ENCODE results near the gene JDP2. TPM values are rescaled to one million over a fixed set of nuclear protein-coding genes. Genes with fewer than 3 reads are reported as not detected.
"Not testable (repeated sequence)": the region's sequence is repeated elsewhere in the genome, so short reads cannot be mapped to it uniquely, and the experiment has no call there.

Gene JDP2
- total RNA-seq, 1 donor from 2014 or later: 113 TPM

DNA sequence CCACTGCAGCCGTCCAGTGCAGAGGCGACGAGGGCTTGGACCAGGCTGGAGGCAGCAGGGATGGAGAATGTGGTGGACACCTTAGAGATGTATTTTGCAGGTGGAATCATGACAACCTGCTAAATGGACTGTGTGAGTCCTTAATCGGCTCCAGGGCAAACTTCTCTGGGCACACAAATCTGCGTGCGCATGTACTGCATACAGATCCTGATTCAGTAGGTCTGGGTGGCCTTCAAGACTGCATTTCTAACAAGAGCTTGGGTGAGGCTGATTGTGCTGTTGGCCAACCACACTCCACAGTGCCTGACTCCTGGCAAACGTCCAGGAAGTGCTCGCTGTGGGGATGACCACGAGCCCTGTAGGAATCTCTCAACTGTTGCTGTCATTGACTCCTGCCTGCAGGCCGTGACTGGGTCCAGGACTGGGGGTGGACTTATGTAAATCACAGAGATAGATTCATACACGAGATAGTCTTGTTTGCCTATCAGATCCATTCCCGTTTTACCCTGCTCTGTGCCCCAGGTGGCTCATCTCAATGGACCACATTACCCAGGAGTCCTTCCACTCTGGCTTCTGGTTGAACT, 27.2 kb downstream of the JDP2 start:
- no peak for DNase-seq (ENCODE audit: low spot score)

DNA sequence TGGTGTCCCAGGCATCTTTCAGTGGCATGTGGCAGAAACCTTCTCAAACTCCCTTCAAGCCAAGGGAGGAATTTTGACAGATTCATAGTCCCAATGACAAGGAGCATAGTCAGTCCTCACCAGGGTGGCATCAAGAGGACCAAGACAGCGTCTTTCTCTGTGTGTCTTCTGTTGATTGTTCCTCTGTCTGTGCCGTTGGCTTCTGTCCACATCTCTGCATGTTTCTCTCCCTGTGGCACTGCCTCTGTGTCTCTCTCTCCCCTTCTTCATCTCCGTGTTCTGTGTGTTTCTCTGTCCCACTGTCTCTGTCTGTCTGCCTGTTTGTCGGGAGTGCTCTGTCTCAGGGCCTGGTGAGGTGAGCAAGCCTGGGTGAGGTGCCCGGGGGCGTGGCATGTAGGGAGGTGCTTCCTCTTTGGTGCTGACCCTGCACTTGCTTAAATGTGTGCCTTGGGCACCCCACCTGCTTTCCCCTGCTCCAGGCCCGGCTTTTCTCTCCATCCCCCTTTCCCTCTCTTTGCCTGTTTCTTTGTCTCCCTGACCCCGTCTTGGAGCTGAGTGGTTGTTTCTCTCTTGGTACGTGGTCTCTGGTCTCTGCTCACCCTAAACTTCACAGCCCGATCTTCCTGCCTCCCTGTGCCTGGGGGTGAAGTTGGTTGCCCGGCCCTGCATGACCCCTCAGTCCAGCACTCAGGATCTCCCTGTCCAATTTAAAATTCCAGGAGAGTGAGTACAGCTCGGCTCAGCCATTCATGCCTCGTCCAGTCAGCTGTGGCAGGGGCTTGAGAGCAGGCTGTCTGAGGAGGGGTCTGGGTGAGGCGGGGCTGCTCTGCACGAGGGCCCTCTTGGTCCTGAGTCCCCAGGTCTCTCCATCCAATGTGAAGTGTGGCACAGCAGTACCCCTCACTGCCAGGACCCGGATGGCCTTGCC, 28.5 kb downstream of the JDP2 start:
- DNase-seq (ENCODE audit: low spot score): no peak

DNA sequence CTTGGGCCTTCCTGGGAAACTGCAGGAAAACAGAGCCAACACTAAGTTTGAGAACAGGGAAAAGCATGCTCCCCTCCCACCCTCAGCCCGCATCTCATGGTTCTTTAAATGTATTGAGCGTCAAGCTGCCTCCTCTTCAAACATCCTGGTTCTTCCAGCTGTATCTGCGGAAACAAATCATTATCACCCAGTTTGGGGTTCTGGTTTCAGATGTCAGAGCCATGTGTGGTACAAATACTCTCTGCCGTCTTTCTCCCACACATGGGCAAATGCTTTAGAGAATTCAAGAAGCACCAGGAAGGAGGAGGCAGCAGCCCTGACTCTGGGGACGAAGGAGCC, 29.1 kb downstream of the JDP2 start:
- no peak for DNase-seq (ENCODE audit: low spot score)

DNA sequence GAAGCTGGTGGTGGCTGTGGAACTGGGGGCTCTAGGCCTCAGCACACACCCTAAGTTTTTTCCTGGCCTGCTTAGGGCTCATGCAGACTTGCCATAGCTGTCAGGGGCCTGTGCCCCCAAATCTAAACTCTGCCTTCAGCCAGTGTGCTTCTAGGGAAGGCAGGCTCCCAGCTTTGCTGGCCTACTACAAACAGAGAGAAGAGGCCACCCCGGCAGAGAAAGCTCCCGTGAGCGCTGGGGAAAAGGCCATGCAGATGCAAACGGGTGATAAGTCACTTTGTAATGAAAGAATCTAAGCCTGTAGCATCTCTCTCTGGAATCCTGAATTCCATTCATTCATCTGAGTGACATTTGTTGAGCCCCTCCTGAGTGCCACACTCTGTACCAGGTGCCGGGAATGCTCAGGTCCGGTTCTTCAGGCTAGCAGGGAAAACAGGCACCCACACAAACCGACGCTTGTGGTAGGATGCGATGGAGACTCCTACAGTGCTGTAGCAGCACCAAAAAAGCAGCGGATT, 29.9 kb downstream of the JDP2 start:
- no peak for DNase-seq (ENCODE audit: low spot score)

DNA sequence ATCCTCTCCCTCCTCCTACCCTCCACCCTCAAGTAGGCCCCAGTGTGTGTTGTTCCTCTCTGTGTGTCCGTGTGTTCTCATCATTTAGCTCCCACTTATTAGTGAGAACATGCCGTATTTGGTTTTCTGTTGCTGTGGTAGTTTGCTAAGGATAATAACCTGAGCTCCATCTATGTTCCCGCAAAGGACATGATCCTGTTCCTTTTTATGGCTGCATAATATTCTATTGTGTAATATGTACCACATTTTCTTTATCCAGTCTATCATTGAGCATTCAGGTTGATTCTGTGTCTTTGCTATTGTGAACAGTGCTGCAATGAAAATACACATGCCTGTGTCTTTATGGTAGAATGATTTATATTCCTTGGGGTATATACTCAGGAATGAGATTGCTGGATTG, 30.5 kb downstream of the JDP2 start:
- DNase-seq (ENCODE audit: low spot score): no peak

DNA sequence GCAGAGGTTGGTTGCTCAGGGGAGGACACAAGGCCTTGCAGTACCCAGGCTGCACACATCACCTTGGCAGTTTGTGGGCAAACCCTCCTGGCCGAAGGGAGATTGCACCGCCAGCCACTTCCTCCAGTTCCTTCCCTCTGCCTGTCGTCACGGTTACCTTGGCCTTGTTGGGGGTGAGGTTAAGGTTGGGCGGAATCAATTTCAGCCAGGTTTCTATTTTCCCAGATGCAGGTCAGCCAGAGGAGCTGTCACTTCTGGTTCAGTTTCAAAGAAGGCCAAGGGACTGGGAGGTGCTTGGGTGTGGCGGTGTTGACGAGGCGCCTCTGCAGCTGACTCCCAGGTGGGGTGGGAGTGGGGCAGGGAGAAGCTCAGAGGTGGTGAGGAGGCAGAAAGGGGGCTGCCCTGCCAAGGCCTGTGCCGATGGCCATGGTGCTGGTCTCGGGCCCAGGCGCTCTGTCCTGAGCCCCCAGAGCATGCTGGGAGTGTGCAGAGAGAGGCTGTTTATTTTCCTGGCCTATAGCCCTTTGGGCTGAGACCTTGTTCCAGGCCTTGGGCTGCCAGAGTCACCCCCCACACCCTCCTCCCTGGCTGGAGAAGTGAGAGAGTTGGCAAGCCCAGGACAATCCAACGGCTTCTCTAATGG, 31.4 kb downstream of the JDP2 start:
- DNase-seq (ENCODE audit: low spot score): no peak

DNA sequence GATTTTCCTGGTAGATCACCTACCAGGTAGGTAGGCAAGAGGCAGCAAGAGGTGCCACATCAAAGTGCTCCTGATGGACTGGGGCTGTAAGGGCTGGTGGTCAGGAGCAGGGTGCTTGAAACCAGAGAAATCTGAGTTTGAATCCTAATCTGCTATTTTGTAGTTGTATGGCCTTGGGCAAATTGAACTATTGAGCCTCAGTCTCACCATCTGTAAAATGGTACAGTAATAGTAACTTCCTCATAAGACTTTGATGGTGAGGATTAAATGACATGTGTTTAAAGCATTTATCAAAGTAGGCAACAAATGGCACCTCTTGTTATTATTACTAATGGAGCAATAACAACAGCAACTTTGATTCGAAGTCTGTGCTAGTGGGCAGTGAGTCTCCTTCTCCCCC, 32.0 kb downstream of the JDP2 start:
- no peak for DNase-seq (ENCODE audit: low spot score)

DNA sequence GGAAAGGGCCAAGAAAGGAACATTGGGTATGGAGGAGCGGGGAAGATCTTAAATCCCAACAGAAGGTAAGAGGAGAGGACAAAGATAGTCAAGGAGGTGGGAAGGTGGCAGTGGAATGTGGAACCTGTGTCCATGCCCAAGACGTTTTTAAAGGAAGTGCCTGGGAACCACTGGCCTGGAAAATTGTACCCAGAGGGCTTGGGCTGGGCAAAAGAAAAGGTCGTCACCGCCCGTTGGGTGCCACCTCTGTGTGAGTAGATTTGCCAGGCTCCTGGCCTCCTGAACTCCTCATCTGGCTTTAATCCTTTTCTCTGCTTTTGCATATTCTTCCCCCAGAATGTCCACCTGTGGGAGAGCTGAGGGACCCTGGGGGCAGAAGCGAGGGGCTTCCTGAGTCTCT, 32.6 kb downstream of the JDP2 start:
- DNase-seq (ENCODE audit: low spot score): no peak

DNA sequence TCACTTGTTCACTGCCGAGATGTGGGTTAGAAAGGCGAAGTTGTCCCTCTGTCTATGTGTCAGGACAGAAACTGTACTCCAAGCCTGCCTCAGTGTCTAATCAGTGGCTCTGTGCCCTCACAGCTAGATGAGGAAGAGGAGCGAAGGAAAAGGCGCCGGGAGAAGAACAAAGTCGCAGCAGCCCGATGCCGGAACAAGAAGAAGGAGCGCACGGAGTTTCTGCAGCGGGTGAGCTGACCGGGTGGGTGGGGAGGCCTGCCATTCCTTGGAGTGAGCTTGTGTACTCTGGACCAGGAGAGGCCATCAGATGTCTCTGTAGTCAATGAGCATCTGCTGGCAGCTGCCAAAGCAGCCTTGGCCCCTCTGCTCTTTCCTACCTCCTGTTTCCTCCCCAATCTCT, 33.5 kb downstream of the JDP2 start:
- DNase-seq (ENCODE audit: low spot score): no peak

DNA sequence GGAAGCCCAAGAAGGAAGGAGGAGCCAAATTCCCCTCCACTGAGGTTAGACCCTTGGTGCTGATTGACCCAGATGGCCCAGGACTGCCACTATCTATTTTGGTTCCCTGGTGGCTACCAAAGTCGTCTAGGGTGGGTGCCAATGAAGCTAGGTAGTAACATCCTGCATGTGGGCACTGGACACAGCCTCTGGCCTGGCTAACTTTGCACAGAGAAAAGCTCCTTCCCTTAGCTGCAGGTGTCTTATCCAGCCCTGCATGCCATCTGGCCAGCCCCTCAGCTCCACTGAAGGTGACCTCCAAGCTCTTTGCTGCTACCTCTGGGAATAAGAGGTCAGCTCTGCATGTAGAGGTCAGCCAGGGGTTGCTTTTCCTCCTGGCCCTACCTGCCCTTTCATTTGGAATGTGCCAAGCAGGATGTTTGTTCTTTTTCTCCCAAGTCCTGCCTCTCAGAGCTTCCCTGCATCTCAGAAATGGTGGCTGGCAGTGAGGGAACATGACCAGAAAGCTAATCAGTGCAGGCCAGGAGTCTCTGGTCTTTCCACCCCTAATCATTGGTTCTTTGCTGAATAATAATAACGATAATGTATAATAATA, 34.0 kb downstream of the JDP2 start:
- DNase-seq (ENCODE audit: low spot score): no peak

DNA sequence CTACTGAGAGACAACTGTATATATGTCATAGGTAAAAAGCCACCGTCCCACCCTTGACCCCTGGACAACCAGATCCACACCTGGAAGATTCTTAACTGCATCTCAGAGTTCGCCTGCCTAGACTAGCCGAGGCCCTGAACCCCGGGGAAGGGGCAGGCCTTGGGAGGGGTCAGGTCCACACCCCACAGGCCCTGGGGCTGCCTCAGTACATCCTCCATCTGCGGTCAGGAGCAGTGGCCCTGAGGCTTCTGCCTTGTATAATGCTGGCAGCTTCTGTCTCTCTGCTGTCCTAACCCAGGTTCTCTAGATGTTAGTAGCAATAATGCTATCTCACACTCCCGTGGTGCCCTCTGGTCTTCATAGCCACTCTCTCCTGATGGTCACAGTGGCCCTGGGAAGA, 36.8 kb downstream of the JDP2 start:
- no peak for DNase-seq (ENCODE audit: low spot score)

DNA sequence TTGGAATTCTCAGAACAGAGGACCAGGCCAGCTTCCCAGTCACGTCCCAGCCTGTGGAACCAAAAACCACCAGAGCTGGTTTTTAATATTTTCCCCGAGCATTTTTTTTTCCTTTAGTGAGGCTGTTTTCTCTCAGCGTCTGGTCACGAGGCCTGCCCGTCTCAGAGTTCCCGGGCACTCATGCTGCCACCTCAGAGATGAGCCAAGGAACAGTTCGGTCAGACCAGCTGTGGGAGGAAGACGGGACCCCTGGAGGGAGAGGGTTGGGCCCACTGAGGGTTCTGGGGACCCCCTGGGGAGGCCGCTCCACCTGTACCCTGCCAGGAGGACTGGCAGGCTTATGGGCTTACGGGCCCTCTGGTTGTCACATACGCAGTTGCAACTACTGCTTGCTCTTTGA, 39.9 kb downstream of the JDP2 start:
- DNase-seq (ENCODE audit: low spot score): no peak

DNA sequence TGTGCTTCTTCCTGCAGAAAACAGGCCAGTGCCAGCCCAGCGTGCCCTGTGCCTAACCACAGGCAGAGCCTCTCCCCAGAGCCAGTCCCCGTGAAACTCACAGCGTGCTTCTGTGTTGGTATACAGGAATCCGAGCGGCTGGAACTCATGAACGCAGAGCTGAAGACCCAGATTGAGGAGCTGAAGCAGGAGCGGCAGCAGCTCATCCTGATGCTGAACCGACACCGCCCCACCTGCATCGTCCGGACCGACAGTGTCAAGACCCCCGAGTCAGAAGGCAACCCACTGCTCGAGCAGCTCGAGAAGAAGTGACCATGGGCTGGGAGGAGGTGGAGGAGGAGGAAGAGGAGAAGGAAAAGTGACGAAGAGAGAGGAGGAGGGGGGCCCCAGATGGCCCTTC, 41.3 kb downstream of the JDP2 start:
- no peak for DNase-seq (ENCODE audit: low spot score)

DNA sequence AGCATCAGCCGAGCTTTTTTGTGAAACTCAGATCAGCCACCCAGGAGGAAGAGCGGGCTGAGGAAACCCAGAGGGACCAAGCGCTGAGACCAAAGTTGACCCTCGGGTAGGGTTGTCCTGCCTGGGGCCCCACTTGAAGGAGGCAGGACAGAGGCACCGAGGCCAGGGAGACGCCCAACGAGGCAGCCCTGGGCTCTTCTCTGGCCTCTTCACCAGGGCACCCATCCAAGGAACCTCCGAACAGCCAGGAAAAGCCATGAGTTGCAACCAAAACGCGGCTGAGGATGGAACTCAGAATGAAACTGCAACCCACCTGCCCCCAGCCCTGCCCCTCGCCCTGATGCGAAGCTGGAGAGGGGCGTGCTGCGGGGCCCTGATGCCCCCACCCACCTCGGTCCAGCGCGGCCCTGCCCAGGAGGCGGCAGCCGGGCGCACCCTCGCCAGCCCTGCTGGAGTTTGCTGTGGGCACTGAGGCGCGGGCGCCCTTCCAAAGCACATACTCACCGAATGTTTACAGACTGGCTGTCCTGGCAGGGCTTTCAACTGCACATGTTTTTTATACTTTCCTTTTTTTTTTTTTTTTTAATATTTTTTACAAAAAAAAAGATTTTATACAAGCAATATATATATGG, 41.9 kb downstream of the JDP2 start:
- DNase-seq (ENCODE audit: low spot score): no peak

DNA sequence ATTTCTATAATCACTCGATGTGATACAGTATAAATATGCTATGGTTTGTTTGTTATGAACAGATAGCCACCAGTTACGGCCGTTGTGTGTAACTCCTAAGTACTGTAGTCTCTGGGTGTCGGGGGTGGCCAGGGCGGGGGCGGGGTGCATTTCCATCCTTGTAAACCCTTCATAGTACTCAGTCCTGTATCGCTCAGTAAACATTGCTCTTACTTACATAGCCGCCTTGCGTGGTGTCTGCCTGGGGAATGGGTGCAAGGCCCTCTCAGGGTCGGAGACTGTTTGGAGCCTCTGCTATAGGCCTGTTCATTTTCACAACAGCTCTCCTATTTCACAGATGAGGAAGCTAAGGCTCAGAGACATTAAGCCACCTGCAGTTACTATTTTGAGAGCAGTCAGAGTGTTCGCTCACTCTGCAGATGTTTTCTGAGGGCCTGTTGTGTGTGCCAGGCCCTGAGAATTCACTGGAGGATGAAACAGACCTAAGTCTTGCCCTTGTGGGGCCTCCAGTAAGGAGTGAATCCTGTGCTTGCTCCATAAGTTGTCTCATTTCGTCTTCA, 42.5 kb downstream of the JDP2 start:
- DNase-seq (ENCODE audit: low spot score): no peak

DNA sequence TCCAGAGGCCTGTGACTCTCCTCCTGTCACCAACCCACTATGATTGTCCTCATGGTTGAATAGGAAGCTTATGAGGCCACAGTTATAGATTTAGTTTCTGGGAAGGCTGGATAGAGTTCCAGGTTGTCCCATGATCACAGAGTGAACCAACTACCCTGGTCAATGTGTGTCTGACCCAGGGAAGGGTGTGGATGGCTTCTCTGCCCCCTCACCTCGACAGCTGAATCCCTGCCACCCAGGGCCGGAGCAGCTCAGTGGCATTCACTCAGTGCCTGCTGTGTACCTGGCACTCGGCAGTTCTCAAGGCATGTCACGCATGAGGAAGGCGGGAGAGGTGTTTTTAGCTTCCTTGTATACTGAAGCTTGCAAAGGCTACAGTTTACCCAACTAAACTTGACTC, 43.2 kb downstream of the JDP2 start:
- DNase-seq (ENCODE audit: low spot score): no peak

DNA sequence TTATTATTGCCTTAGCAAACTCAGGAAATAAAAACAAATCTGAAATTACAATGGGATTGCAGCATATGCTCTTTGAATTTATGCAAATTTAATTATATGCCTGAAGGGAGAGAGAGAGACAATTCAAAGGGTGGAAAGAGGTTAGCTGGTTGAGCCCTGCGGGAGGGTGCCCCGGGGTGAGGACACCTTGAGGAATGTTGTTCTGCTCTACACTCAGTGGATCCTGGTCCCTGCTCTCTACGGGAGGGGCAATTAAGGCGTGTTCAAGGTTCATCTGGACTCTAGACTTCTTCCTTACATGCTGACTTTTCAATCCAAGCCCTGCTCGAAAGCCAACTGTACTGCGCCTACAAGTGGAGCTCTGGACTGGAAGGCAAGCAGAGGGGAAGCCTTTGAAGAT, 46.3 kb downstream of the JDP2 start:
- not testable (repeated sequence) for DNase-seq (ENCODE audit: low spot score)

DNA sequence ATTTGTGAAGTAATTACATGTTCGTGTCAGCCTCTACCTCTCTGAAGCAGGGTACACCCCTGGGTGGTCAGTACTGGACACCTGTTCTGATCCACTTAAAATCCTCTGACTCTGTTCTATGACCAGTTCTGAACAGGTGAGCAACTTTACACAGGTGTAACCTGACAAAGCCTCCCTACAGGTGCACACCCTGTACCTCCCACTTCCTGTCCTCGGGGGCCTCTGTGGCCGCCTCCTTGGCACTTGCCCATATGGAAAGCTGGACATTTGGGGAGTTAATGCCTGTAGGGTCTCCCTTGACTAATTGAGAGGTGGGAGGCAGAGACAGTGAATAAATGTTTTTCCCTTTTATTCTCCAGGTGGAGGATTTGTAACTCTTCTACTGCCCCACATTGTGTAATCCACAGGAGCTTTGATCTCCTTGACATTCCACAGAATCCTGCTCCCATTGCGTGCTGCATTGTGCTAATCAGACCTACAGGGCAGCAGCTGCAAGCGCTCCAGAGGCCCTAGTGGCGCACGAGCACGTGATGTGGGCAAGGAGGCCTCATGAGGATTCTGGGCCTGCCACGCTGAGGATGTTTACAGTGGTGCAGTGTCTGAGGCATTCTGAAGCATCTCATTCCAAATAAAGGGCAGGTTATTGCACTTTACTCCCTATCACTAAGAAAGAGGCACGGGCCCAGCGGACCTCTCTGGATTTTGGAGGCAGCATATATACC, 48.6 kb downstream of the JDP2 start:
- no peak for DNase-seq (ENCODE audit: low spot score)

DNA sequence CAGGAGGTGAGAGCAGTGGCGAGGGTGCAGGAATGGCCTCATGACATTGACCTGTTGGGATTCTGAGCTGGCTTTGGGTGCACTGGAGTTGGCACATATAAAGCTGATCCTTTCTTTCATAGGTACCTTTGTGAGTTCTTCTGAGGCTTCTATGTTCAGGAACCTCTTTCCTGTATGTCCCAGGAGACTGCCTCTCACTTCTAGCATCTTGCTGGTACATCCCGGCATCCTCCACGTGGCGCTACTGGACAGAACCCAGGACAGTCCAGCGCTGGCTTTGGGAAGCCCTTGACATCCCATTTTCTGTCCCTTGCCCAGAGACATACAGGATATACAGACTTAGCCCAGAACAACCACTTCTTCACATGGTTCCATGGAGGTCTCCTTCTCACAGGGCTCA, 50.1 kb downstream of the JDP2 start:
- peak; percentile 71 for DNase-seq (ENCODE audit: low spot score)

DNA sequence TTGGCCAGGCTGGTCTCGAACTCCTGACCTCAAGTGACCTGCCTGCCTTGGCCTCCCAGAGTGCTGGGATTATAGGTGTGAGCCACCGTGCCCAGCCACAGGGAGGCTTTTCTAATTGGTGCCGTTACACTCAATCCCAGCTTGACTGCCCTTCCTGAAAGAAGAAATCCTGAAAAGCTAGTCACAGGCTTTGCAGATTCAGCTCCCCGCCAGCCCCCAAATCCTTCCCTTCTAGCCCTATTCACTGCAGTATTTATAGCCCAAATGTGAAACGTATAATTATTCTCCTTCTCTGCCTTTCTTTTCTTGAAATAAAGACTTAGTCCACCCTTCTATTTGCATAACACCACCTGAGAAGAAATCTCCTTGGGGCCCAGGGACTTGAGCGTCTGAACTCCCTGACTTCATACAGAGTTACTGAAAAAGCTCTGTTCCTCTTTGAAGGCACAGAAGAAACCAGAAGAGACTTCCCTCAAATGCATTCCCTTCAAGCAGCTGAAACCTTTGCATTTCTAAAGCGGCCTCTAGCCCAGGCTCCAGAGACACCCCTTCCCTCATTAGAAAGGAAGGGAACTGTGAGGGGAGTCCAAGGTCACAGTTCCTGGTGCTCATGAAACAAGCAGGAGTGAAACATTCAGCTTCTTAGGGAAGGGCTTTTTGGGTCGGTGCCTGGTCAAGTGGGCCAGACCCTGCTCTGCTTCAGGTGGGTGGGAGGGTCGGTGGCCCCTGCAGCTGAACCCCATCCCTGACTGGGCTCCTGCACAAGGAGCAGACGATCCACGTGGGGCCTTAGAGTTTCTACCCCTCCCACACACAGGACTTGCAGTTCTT, 52.2 kb downstream of the JDP2 start:
- no peak for DNase-seq (ENCODE audit: low spot score)
